Calu3 (cell line): Measurements from ENCODE around the gene KNL1. TPM values are rescaled to one million over a fixed set of nuclear protein-coding genes. Genes with fewer than 3 reads are reported as not detected.
"Not testable (repeated sequence)": the region's sequence is repeated elsewhere in the genome, so short reads cannot be mapped to it uniquely, and the experiment has no call there.

Experiments
- BruUV-seq: library from RNA; stranded (reverse); fragments of 400-500 nt; replicated peaks from 2 replicates; lab custom pipeline; 2021; lab: Mats Ljungman, UMichigan
- CTCF ChIA-PET: fragments of 300-600 bp; sonication (Branson Sonifier 250); formaldehyde crosslinking; loops from one replicate; lab custom pipeline; 2022; ENCODE audit warnings: antibody characterized with exemption; lab: Charles Lee
- DNase-seq: peaks from one replicate; pipeline ENCODE4 v3.0.0; 2022
- H3K27ac Mint-ChIP-seq: one replicate; pipeline ENCODE4 v1.8.0; 2022; ENCODE audit warnings: mixed read lengths; ENCODE audit not compliant: unreplicated experiment
- H3K27me3 Mint-ChIP-seq: one replicate; pipeline ENCODE4 v1.8.0; 2022; ENCODE audit warnings: mixed read lengths; ENCODE audit not compliant: unreplicated experiment
- H3K36me3 Mint-ChIP-seq: one replicate; pipeline ENCODE4 v1.8.0; 2022; ENCODE audit warnings: mild to moderate bottlenecking, moderate library complexity, mixed read lengths; ENCODE audit not compliant: insufficient read depth, unreplicated experiment
- H3K4me1 Mint-ChIP-seq: one replicate; pipeline ENCODE4 v1.8.0; 2022; ENCODE audit warnings: mild to moderate bottlenecking, low read depth, mixed read lengths; ENCODE audit not compliant: unreplicated experiment
- H3K4me3 Mint-ChIP-seq: one replicate; pipeline ENCODE4 v1.8.0; 2022; ENCODE audit warnings: mild to moderate bottlenecking, low read depth, moderate library complexity, mixed read lengths; ENCODE audit not compliant: unreplicated experiment
- H3K9me3 Mint-ChIP-seq: one replicate; pipeline ENCODE4 v1.8.0; 2022; ENCODE audit warnings: low read depth, mixed read lengths; ENCODE audit not compliant: unreplicated experiment
- CTCF ChIP-seq: fragments of 200-600 bp; IDR thresholded peaks from one replicate; pipeline ENCODE4 v1.8.0; 2022; ENCODE audit warnings: antibody characterized with exemption; ENCODE audit not compliant: unreplicated experiment
- intact Hi-C: fragments of 100-400 bp; cut with micrococcal nuclease; formaldehyde crosslinking; loops from one replicate; pipeline ENCODE4 v1.10.0; 2022; ENCODE audit not compliant: unreplicated experiment
- total RNA-seq: library from RNA; stranded (reverse); gene quantifications from 2 replicates; pipeline ENCODE4 v1.2.3, GENCODE V29; 2022

Gene KNL1
- total RNA-seq, 1 experiment from 2014 or later = 19.0 TPM

- BruUV-seq = no TSS peak
- Mint-ChIP-seq H3K36me3 (peaks cover 32% of the 10 kb centered on the region), H3K27ac (no peak overlapping the region), H3K4me1 (no peaks in the 10 kb centered on the region), H3K4me3 (no peak overlapping the region), H3K27me3 (no peaks in the 10 kb centered on the region), H3K9me3 (no peaks in the 10 kb centered on the region)
- CTCF ChIA-PET = no interaction called here
- intact Hi-C loops = no loop called here
- no peak for DNase-seq
- no peak for TF ChIP-seq CTCF
Observed at GRCh38 chr15:40567111-40567510, 26.9 kb upstream of the KNL1 start.

GRCh38 chr15:40569129-40569953 is 24.7 kb upstream of the KNL1 start, which contains the start of gene RPUSD2:
Gene RPUSD2 (plus strand): TSS chr15:40569299. CDS start chr15:40569338, 39 bp downstream.
- TSS peak; percentile 70 for BruUV-seq
- Mint-ChIP-seq H3K27me3 (no peaks in the 10 kb centered on the region), H3K36me3 (peaks cover 34% of the 10 kb centered on the region), H3K9me3 (no peaks in the 10 kb centered on the region), H3K4me1 (no peaks in the 10 kb centered on the region), H3K4me3 (peak within 1 kb of the TSS; percentile 80), H3K27ac (peak within 1 kb of the TSS; percentile 39)
- intact Hi-C loops = no loop called here
- DNase-seq = peak; percentile 89
- no peak for TF ChIP-seq CTCF
- CTCF ChIA-PET = interaction anchor here (0.6 to 1.7 kb wide), 3 partner anchors 21 to 324 kb away, joined by 4 read pairs; no protein-coding TSS in a partner anchor

- no peak for DNase-seq
- Mint-ChIP-seq H3K27me3 (no peaks in the 10 kb centered on the region), H3K27ac (no peak overlapping the region), H3K9me3 (no peaks in the 10 kb centered on the region), H3K4me1 (no peaks in the 10 kb centered on the region), H3K36me3 (peaks cover 8% of the 10 kb centered on the region), H3K4me3 (no peak overlapping the region)
- BruUV-seq = no TSS peak
- intact Hi-C loops = no loop called here
- CTCF ChIA-PET = no interaction called here
- TF ChIP-seq CTCF = no peak
Observed at GRCh38 chr15:40575113-40575512, 18.9 kb upstream of the KNL1 start.

- DNase-seq, H3K27ac Mint-ChIP-seq, intact Hi-C loops, H3K4me3 Mint-ChIP-seq, H3K4me1 Mint-ChIP-seq, BruUV-seq, CTCF ChIA-PET, H3K27me3 Mint-ChIP-seq, H3K36me3 Mint-ChIP-seq, H3K9me3 Mint-ChIP-seq: not testable (repeated sequence)
Observed at GRCh38 chr15:40576914-40577313, 17.1 kb upstream of the KNL1 start.

GRCh38 chr15:40578892-40579291 is 15.2 kb upstream of the KNL1 start:
- Mint-ChIP-seq H3K4me1 (no peaks in the 10 kb centered on the region), H3K36me3 (peaks cover 12% of the 10 kb centered on the region), H3K9me3 (no peaks in the 10 kb centered on the region), H3K27ac (no peak overlapping the region), H3K27me3 (no peaks in the 10 kb centered on the region), H3K4me3 (no peak overlapping the region)
- no peak for TF ChIP-seq CTCF
- BruUV-seq = no TSS peak
- intact Hi-C loops = no loop called here
- CTCF ChIA-PET = interaction anchor here (0.9 kb wide), 1 partner anchor 14 kb away, joined by 3 read pairs; the partner anchor contains the start of gene CCDC32
- DNase-seq = no peak

- CTCF ChIA-PET, H3K27ac Mint-ChIP-seq, H3K9me3 Mint-ChIP-seq, DNase-seq, H3K4me3 Mint-ChIP-seq, intact Hi-C loops, H3K27me3 Mint-ChIP-seq, H3K4me1 Mint-ChIP-seq, BruUV-seq: not testable (repeated sequence)
- peaks cover 13% of the 10 kb centered on the region for H3K36me3 Mint-ChIP-seq
Observed at GRCh38 chr15:40581796-40582195, 12.3 kb upstream of the KNL1 start.
